Measurements from ENCODE around the gene ITGA7.

DNA sequence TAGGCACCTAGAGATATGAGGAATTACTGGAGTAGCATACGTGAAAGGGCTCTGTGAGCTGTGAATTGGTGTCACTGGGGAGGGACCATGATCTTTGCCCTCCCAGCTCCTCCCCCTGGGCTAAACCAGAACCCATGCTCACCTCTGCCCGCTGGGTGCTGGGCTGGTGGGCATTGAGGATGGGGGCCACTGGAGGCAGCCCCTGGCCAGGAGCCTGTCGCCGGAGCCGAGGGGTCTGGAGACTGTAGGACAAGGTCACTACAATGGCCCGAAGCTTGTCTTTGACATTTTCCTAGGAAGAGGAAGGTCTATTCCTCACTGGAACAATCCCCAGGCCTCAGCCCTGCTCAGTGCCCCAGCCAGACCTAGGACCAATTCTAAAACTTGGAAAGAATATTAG is 11.6 kb downstream of the ITGA7 start:
- TF ChIP-seq, protein P1, sequence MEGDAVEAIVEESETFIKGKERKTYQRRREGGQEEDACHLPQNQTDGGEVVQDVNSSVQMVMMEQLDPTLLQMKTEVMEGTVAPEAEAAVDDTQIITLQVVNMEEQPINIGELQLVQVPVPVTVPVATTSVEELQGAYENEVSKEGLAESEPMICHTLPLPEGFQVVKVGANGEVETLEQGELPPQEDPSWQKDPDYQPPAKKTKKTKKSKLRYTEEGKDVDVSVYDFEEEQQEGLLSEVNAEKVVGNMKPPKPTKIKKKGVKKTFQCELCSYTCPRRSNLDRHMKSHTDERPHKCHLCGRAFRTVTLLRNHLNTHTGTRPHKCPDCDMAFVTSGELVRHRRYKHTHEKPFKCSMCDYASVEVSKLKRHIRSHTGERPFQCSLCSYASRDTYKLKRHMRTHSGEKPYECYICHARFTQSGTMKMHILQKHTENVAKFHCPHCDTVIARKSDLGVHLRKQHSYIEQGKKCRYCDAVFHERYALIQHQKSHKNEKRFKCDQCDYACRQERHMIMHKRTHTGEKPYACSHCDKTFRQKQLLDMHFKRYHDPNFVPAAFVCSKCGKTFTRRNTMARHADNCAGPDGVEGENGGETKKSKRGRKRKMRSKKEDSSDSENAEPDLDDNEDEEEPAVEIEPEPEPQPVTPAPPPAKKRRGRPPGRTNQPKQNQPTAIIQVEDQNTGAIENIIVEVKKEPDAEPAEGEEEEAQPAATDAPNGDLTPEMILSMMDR (IDR thresholded peaks at IDR 0.05), result no peak
- no peak for TF ChIP-seq MXI1 (IDR thresholded peaks at IDR 0.05; ENCODE audit: low read depth, low read length)
- TF ChIP-seq SMC3 (IDR thresholded peaks at IDR 0.05; ENCODE audit: low read depth, low read length), result no peak

Data from SK-N-SH (cell line).